Tibial artery (tissue), 4 donors: ENCODE data around the gene OPRL1.
A peak's percentile ranks its signal among the peaks of the same experiment; 100 is the strongest.

Experiments
- DNase-seq, 2 donors: peaks; one replicate each; pipeline ENCODE4 v3.0.0-alpha.2; 2019
- H3K27ac ChIP-seq, 2 donors: fragments of 200-600 bp; sonication (generic) in 1 of 2; 1 replicate in 1 of 2; 2 replicates in 1 of 2; pipeline ENCODE4 v1.5.1; 2018 to 2019; ENCODE audit warnings: mild to moderate bottlenecking in 1 of 2
- H3K27me3 ChIP-seq, 2 donors: fragments of 200-600 bp; sonication (generic) in 1 of 2; one replicate each; pipeline versions ENCODE4 v1.5.1 to v1.6.0; 2016 to 2019
- H3K36me3 ChIP-seq, 3 donors: fragments of 200-600 bp; sonication (generic) in 2 of 3; one replicate each; pipeline ENCODE4 v1.5.1; 2016 to 2019; ENCODE audit warnings: mild to moderate bottlenecking in 2 of 3
- H3K4me1 ChIP-seq, 4 donors: fragments of 200-600 bp; sonication (generic) in 2 of 4; 1 replicate in 3 of 4; 2 replicates in 1 of 4; pipeline ENCODE4 v1.5.1; 2016 to 2019
- H3K4me3 ChIP-seq, 2 donors: fragments of 200-600 bp; sonication (generic) in 1 of 2; 1 replicate in 1 of 2; 2 replicates in 1 of 2; pipeline ENCODE4 v1.5.1; 2018 to 2019; ENCODE audit warnings: mild to moderate bottlenecking in 2 of 2
- H3K9me3 ChIP-seq, 3 donors: fragments of 200-600 bp; sonication (generic) in 1 of 3; one replicate each; pipeline ENCODE4 v1.5.1; 2016 to 2019
- intact Hi-C: fragments of 100-400 bp; cut with DNase I; formaldehyde crosslinking; loops from one replicate; pipeline ENCODE4 v1.15.0; 2023; ENCODE audit warnings: low total_unique reads
- TF ChIP-seq, protein P1 (sequence below), 2 experiments: fragments of 200-600 bp in 1 of 2; fragments of 450-650 bp in 1 of 2; IDR thresholded peaks; one replicate each; pipeline ENCODE4 v1.5.1; 2017 to 2019; ENCODE audit warnings: antibody characterized with exemption in 2 of 2, mild to moderate bottlenecking in 1 of 2, moderate library complexity in 1 of 2

Gene OPRL1

DNA sequence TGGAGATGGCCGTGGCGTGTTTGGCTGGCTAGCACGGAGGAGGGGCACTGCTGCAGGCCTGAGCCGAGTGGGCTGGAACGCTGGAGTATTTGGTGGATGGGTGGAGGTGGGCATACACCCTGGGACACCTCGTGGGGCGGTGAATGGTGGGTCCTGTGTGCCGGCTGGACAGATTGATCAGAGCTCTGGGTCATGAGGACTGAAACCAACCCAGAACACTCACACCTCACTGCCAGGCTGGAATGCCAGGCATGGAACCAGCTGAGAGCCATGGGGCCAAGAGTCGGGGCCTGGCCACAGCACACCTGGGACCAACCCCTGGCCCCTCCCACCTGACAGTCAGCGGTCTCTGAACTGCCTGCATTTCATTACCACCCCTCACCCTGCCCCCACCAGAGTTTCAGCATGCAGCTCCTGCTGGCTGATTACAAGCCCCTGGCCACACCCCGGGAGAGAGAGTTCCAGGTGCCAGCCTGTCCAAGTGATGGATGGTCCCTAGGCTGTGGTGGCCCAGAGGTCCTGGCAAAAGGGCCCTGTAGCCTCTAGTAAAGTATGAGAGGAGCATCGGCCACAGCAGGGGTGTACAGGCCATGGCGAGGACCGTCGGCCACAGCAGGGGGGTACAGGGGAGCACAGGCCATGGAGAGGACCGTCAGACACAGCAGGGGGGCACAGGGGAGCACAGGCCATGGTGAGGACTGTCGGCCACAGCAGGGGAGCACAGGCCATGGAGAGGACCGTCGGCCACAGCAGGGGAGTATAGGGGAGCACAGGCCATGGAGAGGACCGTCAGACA, 24.2 kb downstream of the OPRL1 start:
- Histone ChIP-seq H3K27ac (no peak overlapping the region), H3K4me1 (peaks cover 0 to 11% (median 6%) of the 10 kb centered on the region in 4 donors), H3K36me3 (peaks cover 0 to 4% (median 0%) of the 10 kb centered on the region in 3 donors), H3K4me3 (no peak overlapping the region), H3K9me3 (no peaks in the 10 kb centered on the region), H3K27me3 (peaks cover 0 to 79% of the 10 kb centered on the region in 2 donors)
- intact Hi-C loops = no loop called here
- DNase-seq = peak in 1 of 2 donors; percentile 63
- TF ChIP-seq, protein P1, sequence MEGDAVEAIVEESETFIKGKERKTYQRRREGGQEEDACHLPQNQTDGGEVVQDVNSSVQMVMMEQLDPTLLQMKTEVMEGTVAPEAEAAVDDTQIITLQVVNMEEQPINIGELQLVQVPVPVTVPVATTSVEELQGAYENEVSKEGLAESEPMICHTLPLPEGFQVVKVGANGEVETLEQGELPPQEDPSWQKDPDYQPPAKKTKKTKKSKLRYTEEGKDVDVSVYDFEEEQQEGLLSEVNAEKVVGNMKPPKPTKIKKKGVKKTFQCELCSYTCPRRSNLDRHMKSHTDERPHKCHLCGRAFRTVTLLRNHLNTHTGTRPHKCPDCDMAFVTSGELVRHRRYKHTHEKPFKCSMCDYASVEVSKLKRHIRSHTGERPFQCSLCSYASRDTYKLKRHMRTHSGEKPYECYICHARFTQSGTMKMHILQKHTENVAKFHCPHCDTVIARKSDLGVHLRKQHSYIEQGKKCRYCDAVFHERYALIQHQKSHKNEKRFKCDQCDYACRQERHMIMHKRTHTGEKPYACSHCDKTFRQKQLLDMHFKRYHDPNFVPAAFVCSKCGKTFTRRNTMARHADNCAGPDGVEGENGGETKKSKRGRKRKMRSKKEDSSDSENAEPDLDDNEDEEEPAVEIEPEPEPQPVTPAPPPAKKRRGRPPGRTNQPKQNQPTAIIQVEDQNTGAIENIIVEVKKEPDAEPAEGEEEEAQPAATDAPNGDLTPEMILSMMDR (IDR thresholded peaks at IDR 0.05) = no peak

DNA sequence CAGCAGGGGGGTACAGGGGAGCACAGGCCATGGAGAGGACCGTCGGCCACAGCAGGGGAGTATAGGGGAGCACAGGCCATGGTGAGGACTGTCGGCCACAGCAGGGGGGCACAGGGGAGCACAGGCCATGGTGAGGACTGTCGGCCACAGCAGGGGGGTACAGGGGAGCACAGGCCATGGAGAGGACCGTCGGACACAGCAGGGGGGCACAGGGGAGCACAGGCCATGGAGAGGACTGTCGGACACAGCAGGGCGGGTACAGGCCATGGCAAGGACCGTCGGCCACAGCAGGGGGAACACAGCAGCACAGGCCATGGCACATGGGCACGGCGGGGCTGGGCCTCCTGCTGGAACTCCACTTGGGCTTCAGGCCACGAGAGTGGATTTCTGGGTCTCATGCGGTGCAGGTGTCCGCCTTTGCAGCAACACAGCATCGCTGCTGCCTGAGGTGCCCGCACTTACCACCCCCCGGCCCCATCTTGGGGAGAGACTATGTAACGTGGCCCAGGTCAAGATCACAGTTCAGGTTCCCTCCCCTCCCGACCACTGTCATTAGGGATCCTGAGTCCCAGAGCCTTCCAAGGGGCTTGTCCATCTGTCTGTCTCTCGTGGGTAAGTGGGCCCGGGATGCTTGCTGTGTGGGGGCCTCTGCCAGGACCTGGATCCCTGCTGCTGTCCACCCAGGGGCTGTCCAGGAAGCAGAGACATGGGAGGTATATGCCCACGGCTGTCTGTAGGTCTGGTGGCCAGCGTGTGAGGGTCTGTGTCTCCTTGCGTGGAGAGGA, 25.0 kb downstream of the OPRL1 start:
- TF ChIP-seq, protein P1 (IDR thresholded peaks at IDR 0.05) = no peak
- H3K9me3 ChIP-seq = no peaks in the 10 kb centered on the region
- H3K27me3 ChIP-seq = peaks cover 0 to 79% of the 10 kb centered on the region in 2 donors
- no peaks in the 10 kb centered on the region for H3K36me3 ChIP-seq
- peak; percentile 15 to 55 for DNase-seq
- intact Hi-C loops = no loop called here
- no peak overlapping the region for H3K4me3 ChIP-seq
- H3K27ac ChIP-seq = no peak overlapping the region
- peaks cover 0 to 11% (median 6%) of the 10 kb centered on the region in 4 donors for H3K4me1 ChIP-seq

DNA sequence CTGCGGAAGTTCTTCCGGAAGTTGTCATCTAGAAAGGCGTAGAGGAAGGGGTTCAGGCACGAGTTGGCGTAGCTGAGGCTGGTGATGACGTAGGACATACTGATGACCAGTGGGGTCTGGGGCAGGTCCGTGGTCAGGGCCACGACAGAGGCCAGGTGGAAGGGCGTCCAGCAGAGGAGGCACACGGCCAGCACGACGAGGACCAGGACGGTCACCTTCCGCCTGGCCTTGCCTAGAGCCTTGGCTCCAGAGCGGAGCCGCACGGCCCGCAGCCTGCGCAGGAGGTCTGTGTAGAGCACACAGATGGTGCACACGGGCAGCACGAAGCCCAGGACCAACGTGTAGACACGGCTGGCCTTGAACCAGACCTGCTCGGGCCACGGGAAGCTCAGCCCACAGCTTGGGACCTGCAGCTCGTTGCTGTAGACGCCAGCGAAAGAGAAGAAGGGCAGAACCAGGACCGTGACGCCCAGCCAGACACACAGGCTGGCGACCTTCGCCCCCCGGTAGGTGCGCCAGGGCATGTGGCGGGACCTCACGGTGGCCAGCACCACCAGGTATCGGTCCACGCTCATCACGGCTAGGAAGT, 26.1 kb downstream of the OPRL1 start:
- intact Hi-C loops = no loop called here
- H3K4me1 ChIP-seq = peaks cover 0 to 11% (median 6%) of the 10 kb centered on the region in 4 donors
- peaks cover 0 to 74% of the 10 kb centered on the region in 2 donors for H3K27me3 ChIP-seq
- TF ChIP-seq, protein P1 (IDR thresholded peaks at IDR 0.05) = no peak
- H3K9me3 ChIP-seq = no peaks in the 10 kb centered on the region
- H3K36me3 ChIP-seq = no peaks in the 10 kb centered on the region
- H3K4me3 ChIP-seq = no peak overlapping the region
- peak in 1 of 2 donors; percentile 60 for DNase-seq
- H3K27ac ChIP-seq = no peak overlapping the region

DNA sequence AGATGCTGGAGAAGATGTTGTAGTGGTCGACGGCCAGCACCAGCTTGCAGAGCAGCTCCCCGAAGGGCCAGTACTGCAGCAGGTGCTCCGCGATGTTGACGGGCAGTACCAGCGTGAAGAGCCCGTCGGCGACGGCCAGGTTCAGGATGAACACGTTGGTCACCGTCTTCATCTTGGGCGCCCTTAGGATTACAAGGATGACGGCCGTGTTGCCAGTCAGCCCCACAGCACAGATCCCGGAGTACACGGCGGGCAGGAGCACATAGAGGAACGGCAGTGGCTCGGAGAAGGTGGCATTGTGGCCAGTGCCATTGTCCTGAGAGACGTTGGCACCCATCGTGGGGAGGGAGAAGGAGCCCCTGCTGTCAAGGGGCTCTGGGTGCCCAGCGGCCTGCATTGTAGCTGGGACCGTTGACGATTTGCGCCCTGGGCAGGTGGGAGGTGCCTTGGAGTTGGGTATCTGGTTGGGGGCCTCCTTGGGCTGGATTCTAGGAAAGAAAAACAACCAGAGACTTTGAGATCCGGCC, 26.6 kb downstream of the OPRL1 start:
- Histone ChIP-seq H3K27ac (no peak overlapping the region), H3K4me3 (no peak overlapping the region), H3K9me3 (no peaks in the 10 kb centered on the region), H3K27me3 (peaks cover 0 to 68% of the 10 kb centered on the region in 2 donors), H3K4me1 (peaks cover 0 to 11% (median 6%) of the 10 kb centered on the region in 4 donors), H3K36me3 (no peaks in the 10 kb centered on the region)
- intact Hi-C loops = no loop called here
- TF ChIP-seq, protein P1 (IDR thresholded peaks at IDR 0.05) = no peak
- DNase-seq = peak in 1 of 2 donors; percentile 45

DNA sequence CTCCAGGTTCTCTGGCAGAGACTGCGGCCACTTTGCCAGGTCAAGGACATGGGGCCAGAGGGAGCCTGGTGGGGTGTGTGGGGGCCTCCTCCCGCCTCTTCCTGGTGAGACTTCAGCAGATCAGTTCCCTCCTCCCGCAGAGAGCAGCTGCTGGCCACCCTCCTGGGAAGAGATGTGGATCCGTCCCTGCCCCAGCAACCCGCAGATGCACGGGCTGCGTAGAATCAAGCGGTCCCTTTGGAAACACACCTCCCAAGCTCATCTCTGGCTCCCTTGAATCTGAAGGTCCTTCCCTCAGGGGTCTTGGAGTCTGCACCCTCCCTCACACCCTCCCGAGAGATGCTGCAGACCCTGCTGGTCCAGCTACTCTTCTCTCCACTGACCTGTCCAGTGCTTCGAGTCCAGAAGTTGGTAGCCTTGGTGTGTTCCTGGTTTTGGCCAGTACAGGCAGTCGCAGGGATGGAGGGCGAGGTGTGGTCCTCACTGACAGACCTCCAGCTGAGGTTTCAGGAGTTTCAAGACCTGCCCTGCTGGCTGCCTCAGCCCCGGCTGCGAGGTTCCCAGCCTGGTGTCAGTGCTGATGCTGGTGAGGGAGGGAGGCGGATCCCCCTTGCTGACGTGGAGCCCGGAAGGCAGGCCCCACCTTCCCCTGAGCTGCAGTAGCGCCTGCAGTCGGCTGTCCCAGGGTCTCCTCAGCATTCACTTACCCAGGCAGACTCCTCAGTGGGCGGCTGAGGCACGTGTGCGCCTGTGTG, 27.3 kb downstream of the OPRL1 start, which contains the start of gene NPBWR2:
TSS of gene NPBWR2 (minus strand) at position 585 of the 755 bp plus-strand sequence. CDS start 734 bp downstream, outside the sequence.
- intact Hi-C loops = no loop called here
- H3K4me1 ChIP-seq = peaks cover 0 to 6% (median 2%) of the 10 kb centered on the region in 4 donors
- peak in 1 of 2 donors; percentile 53 for DNase-seq
- no peaks in the 10 kb centered on the region for H3K36me3 ChIP-seq
- no peak within 1 kb of the TSS for H3K27ac ChIP-seq
- H3K27me3 ChIP-seq = peaks cover 0 to 62% of the 10 kb centered on the region in 2 donors
- H3K4me3 ChIP-seq = no peak within 1 kb of the TSS
- H3K9me3 ChIP-seq = no peaks in the 10 kb centered on the region
- TF ChIP-seq, protein P1 (IDR thresholded peaks at IDR 0.05) = no peak
